H1 (cell line): ENCODE measurements around the gene ZBTB7B. TPM values are rescaled to one million over a fixed set of nuclear protein-coding genes. Genes with fewer than 3 reads are reported as not detected.

Experiments used
- CTCF ChIA-PET: fragments of 300-600 bp; sonication (Branson Sonifier 250); formaldehyde crosslinking; loops from one replicate; lab custom pipeline; 2021; ENCODE audit not compliant: partially characterized antibody; lab: Charles Lee
- POLR2A ChIA-PET: fragments of 300-600 bp; sonication (Branson Sonifier 250); formaldehyde crosslinking; loops from one replicate; lab custom pipeline; 2021; ENCODE audit warnings: inconsistent platforms; ENCODE audit not compliant: partially characterized antibody; lab: Charles Lee
- DNase-seq, 2 experiments: peaks; one replicate each; pipeline versions ENCODE4 v3.0.0 to v3.0.0-alpha.2; 2010 to 2022; ENCODE audit warnings: low spot score in 2 of 2, low read depth in 1 of 2, mixed read lengths in 1 of 2
- FAIRE-seq: peaks from 2 replicates; lab custom pipeline; 2011; peaks lifted over from hg19 to GRCh38; lab: Jason Lieb, UNC
- H2AFZ ChIP-seq: 2 replicates; pipeline ENCODE4 v1.8.1; 2012; ENCODE audit warnings: low read length, inconsistent platforms
- H2AK5ac ChIP-seq: 2 replicates; pipeline ENCODE4 v1.6.1; 2013; ENCODE audit warnings: low read depth, low read length
- H2BK120ac ChIP-seq: replicated peaks from 2 replicates; pipeline ENCODE3; 2013; ENCODE audit warnings: low read depth, low read length, inconsistent platforms
- H2BK12ac ChIP-seq: 2 replicates; pipeline ENCODE4 v1.6.1; 2013; ENCODE audit warnings: low read depth, low read length
- H2BK15ac ChIP-seq: 2 replicates; pipeline ENCODE4 v1.6.1; 2013; ENCODE audit warnings: low read length
- H2BK20ac ChIP-seq: 2 replicates; pipeline ENCODE4 v1.6.1; 2013; ENCODE audit warnings: low read length
- H2BK5ac ChIP-seq: 2 replicates; pipeline ENCODE4 v1.6.1; 2013; ENCODE audit warnings: low read depth, low read length
- H3K14ac ChIP-seq: 2 replicates; pipeline ENCODE4 v1.6.1; 2013; ENCODE audit warnings: inconsistent platforms; ENCODE audit not compliant: insufficient read length
- H3K18ac ChIP-seq: 2 replicates; pipeline ENCODE4 v1.6.1; 2013; ENCODE audit warnings: low read length; ENCODE audit errors: extremely low read depth
- H3K23ac ChIP-seq: 2 replicates; pipeline ENCODE4 v1.6.1; 2013; ENCODE audit warnings: inconsistent platforms; ENCODE audit not compliant: insufficient read length
- H3K23me2 ChIP-seq: 2 replicates; pipeline ENCODE4 v1.6.1; 2013; ENCODE audit warnings: low read depth, low read length
- H3K27ac ChIP-seq: 2 replicates; pipeline ENCODE4 v1.6.1; 2011; ENCODE audit warnings: low read depth, low read length, inconsistent platforms
- H3K27me3 ChIP-seq, 4 experiments: replicated peaks in 1 of 4; 1 replicate in 1 of 4; 2 replicates in 3 of 4; pipeline versions ENCODE4 v1.6.1 to v1.8.1; 2011 to 2013; ENCODE audit warnings: low read length in 3 of 4, mild to moderate bottlenecking in 3 of 4, inconsistent platforms in 2 of 4, mixed read lengths in 2 of 4, moderate library complexity in 1 of 4; ENCODE audit not compliant: control insufficient read depth in 3 of 4, insufficient read depth in 3 of 4; ENCODE audit errors: extremely low read depth in 1 of 4
- H3K36me3 ChIP-seq, 4 experiments: 2 replicates each; pipeline versions ENCODE4 v1.6.1 to v1.8.1; 2011 to 2013; ENCODE audit warnings: mild to moderate bottlenecking in 4 of 4, low read length in 3 of 4, moderate library complexity in 2 of 4, control low read depth in 1 of 4, inconsistent platforms in 1 of 4; ENCODE audit not compliant: insufficient read depth in 4 of 4, control insufficient read depth in 2 of 4
- H3K4ac ChIP-seq: replicated peaks from 2 replicates; pipeline ENCODE3; 2013; ENCODE audit warnings: low read length, low read depth, mixed read lengths, inconsistent platforms; ENCODE audit not compliant: insufficient read length
- H3K4me1 ChIP-seq, 4 experiments: replicated peaks in 1 of 4; 1 replicate in 1 of 4; 2 replicates in 3 of 4; pipeline versions ENCODE4 v1.6.1 to v1.8.1; 2011 to 2013; ENCODE audit warnings: low read length in 3 of 4, inconsistent platforms in 2 of 4, mixed read lengths in 1 of 4; ENCODE audit not compliant: insufficient read depth in 4 of 4, control insufficient read depth in 3 of 4
- H3K4me2 ChIP-seq, 2 experiments: 2 replicates each; pipeline versions ENCODE4 v1.6.1 to v1.8.1; 2011 to 2013; ENCODE audit warnings: low read depth in 2 of 2, low read length in 2 of 2, control low read depth in 1 of 2, inconsistent platforms in 1 of 2, mild to moderate bottlenecking in 1 of 2; ENCODE audit not compliant: insufficient read depth in 1 of 2
- H3K4me3 ChIP-seq, 4 experiments: fragments of 200-600, 300-600 bp in 1 of 4; sonication (generic), shearing (Covaris generic), sonication (Bioruptor Twin) in 1 of 4; 2 replicates each; pipeline versions ENCODE4 v1.5.1 to v1.8.1; 2011 to 2016; ENCODE audit warnings: low read length in 4 of 4, low read depth in 3 of 4, control low read depth in 2 of 4, inconsistent platforms in 2 of 4, mild to moderate bottlenecking in 2 of 4, mixed read lengths in 1 of 4, moderate library complexity in 1 of 4; ENCODE audit not compliant: insufficient read depth in 2 of 4; ENCODE audit errors: extremely low read depth in 1 of 4
- H3K56ac ChIP-seq: replicated peaks from 2 replicates; pipeline ENCODE3; 2013; ENCODE audit warnings: low read depth, mild to moderate bottlenecking, mixed read lengths, low read length, inconsistent platforms; ENCODE audit not compliant: insufficient read length
- H3K79me1 ChIP-seq: 2 replicates; pipeline ENCODE4 v1.6.1; 2013; ENCODE audit warnings: low read depth, low read length, control low read depth
- H3K79me2 ChIP-seq, 2 experiments: 2 replicates each; pipeline versions ENCODE4 v1.6.1 to v1.8.1; 2012 to 2013; ENCODE audit warnings: low read length in 2 of 2, mild to moderate bottlenecking in 2 of 2, inconsistent platforms in 1 of 2; ENCODE audit not compliant: insufficient read depth in 2 of 2, control insufficient read depth in 1 of 2
- H3K9ac ChIP-seq, 4 experiments: replicated peaks in 1 of 4; 1 replicate in 1 of 4; 2 replicates in 3 of 4; pipeline versions ENCODE4 v1.6.1 to v1.8.1; 2011 to 2013; ENCODE audit warnings: low read depth in 3 of 4, low read length in 3 of 4, control low read depth in 2 of 4, mild to moderate bottlenecking in 2 of 4, moderate library complexity in 2 of 4, inconsistent platforms in 1 of 4; ENCODE audit errors: extremely low read depth in 1 of 4
- H3K9me3 ChIP-seq, 2 experiments: 2 replicates each; pipeline versions ENCODE4 v1.6.1 to v1.8.1; 2012 to 2013; ENCODE audit warnings: mild to moderate bottlenecking in 2 of 2, moderate library complexity in 2 of 2, control low read depth in 1 of 2, inconsistent platforms in 1 of 2, low read depth in 1 of 2, low read length in 1 of 2, mixed read lengths in 1 of 2; ENCODE audit not compliant: insufficient read depth in 2 of 2
- H4K20me1 ChIP-seq, 2 experiments: replicated peaks in 1 of 2; 2 replicates each; pipeline versions ENCODE3 to v1.8.1; 2011 to 2013; ENCODE audit warnings: inconsistent platforms in 2 of 2, low read length in 2 of 2, mild to moderate bottlenecking in 1 of 2; ENCODE audit not compliant: insufficient read depth in 2 of 2, control insufficient read depth in 1 of 2
- H4K5ac ChIP-seq: 2 replicates; pipeline ENCODE4 v1.6.1; 2013; ENCODE audit warnings: low read length, low read depth, mixed read lengths, inconsistent platforms; ENCODE audit not compliant: insufficient read length
- H4K8ac ChIP-seq: 2 replicates; pipeline ENCODE4 v1.8.0; 2013; ENCODE audit warnings: mild to moderate bottlenecking, moderate library complexity, low read length, inconsistent platforms; ENCODE audit not compliant: insufficient read depth; ENCODE audit errors: extremely low read depth
- H4K91ac ChIP-seq: replicated peaks from 2 replicates; pipeline ENCODE3; 2013; ENCODE audit warnings: low read length, mixed read lengths, inconsistent platforms; ENCODE audit not compliant: insufficient read length
- ATF3 ChIP-seq: IDR thresholded peaks from 2 replicates; pipeline ENCODE4 v1.6.1; 2011; ENCODE audit warnings: low read depth, mild to moderate bottlenecking, low read length; ENCODE audit not compliant: insufficient read depth
- CREB1 ChIP-seq: IDR thresholded peaks from 2 replicates; pipeline ENCODE4 v1.6.1; 2012; ENCODE audit warnings: inconsistent platforms
- JUND ChIP-seq: IDR thresholded peaks from 2 replicates; pipeline ENCODE4 v1.6.1; 2011; ENCODE audit warnings: mild to moderate bottlenecking, improper control_type of control experiment, low read length
- MAFK ChIP-seq: IDR thresholded peaks from 2 replicates; pipeline ENCODE4 v1.6.1; 2012; ENCODE audit warnings: low read depth, mild to moderate bottlenecking, improper control_type of control experiment, low read length
- POLR2AphosphoS5 ChIP-seq: IDR thresholded peaks from 2 replicates; pipeline ENCODE4 v1.6.1; 2011; ENCODE audit warnings: low read depth, low read length
- SAP30 ChIP-seq: fragments of 300-600 bp; sonication (generic); IDR thresholded peaks from 2 replicates; pipeline ENCODE4 v1.7.1; 2012; ENCODE audit warnings: low read length, moderate library complexity, mild to moderate bottlenecking, inconsistent platforms; ENCODE audit not compliant: insufficient read depth, insufficient replicate concordance
- SP1 ChIP-seq: IDR thresholded peaks from 2 replicates; pipeline ENCODE4 v1.6.1; 2011; ENCODE audit warnings: low read depth, low read length
- TEAD4 ChIP-seq: IDR thresholded peaks from 2 replicates; pipeline ENCODE4 v1.6.1; 2012; ENCODE audit warnings: low read depth, low read length, inconsistent platforms, mixed read lengths
- WGBS, 2 experiments: shearing (Covaris generic) in 1 of 2; methylation state at CpG; one replicate each; pipeline versions ENCODE4 v1.1.6 to v1.1.7; 2013 to 2015; ENCODE audit warnings: low lambda C conversion rate in 2 of 2, mixed read lengths in 2 of 2, inconsistent platforms in 1 of 2, low coverage in 1 of 2, missing lambda C conversion rate in 1 of 2; ENCODE audit not compliant: insufficient replicate concordance in 2 of 2, insufficient coverage in 1 of 2, insufficient read length in 1 of 2; ENCODE audit errors: extremely low coverage in 1 of 2, missing lambda C conversion rate in 1 of 2; 5-methylcytosine and 5-hydroxymethylcytosine counted together
- polyA plus RNA-seq, 7 experiments: library from polyadenylated mRNA; depleted of rRNA in 3 of 7; stranded (reverse) in 5 of 7; unstranded in 2 of 7; fragments of >200 nt in 5 of 7; fragments of 200-250 nt in 2 of 7; gene quantifications; 1 replicate in 5 of 7; 2 replicates in 1 of 7; 4 replicates in 1 of 7; pipeline versions ENCODE4 v1.2.1 to v1.2.3, GENCODE V29; 2011 to 2013; ENCODE audit warnings: missing spikeins in 2 of 7, mixed read lengths in 2 of 7
- total RNA-seq: library from RNA; stranded (reverse); fragmentation: NEBNext Ultra II Directional; extraction: Animal tissue kit (Norgen Biotek cat#: 25700); gene quantifications from 2 replicates; pipeline ENCODE4 v1.2.1, GENCODE V29; 2021

Gene ZBTB7B
- total and polyA plus RNA-seq, 2 of the 8 experiments (the other 6 are each of a cell fraction or from before 2014, with no cell fraction given), result 24.5 to 36.9 TPM

GRCh38 chr1:154994269-154994587 lies 8.4 kb upstream of the ZBTB7B start:
- FAIRE-seq, result no peak
- no peak overlapping the region for H3K18ac ChIP-seq
- H2AFZ ChIP-seq, result no peak overlapping the region
- 92% methylated on average over 1 of the region's 1 CpG; no CpG with 5 or more reads in 1 of the 2 experiments for WGBS, 2 experiments
- POLR2A ChIA-PET, result interaction anchor here (1.3 to 42.8 kb wide), 11 partner anchors 14 to 82 kb away, joined by 3 to 702 read pairs (median 9); partner anchors contain the start of genes CKS1B, EFNA4, FLAD1 and PBXIP1
- H2BK5ac ChIP-seq, result no peak overlapping the region
- no peaks in the 10 kb centered on the region for H3K27me3 ChIP-seq
- no peak overlapping the region for H3K27ac ChIP-seq
- H4K8ac ChIP-seq, result no peak overlapping the region
- no peak overlapping the region for H4K5ac ChIP-seq
- H3K36me3 ChIP-seq, result peaks cover 2 to 20% (median 14%) of the 10 kb centered on the region in 4 experiments; a peak in 7 of 8 replicates
- H2BK15ac ChIP-seq, result no peak overlapping the region
- CTCF ChIA-PET, result interaction anchor here (0.8 to 14.0 kb wide), 16 partner anchors 10 to 122 kb away, joined by 3 to 334 read pairs (median 8); partner anchors contain the start of genes ADAM15, CKS1B, EFNA4 and FLAD1
- no peak overlapping the region for H3K56ac ChIP-seq
- no peaks in the 10 kb centered on the region for H3K9me3 ChIP-seq
- no peak overlapping the region for H4K91ac ChIP-seq
- DNase-seq, result no peak
- H3K79me2 ChIP-seq, result peaks cover 0 to 3% of the 10 kb centered on the region in 2 experiments; a peak in 1 of 4 replicates
- H3K4me1 ChIP-seq, result peaks cover 0 to 7% (median 4%) of the 10 kb centered on the region in 4 experiments; a peak in 3 of 7 replicates
- no peak overlapping the region for H3K23ac ChIP-seq
- H3K14ac ChIP-seq, result no peak overlapping the region
- no peaks in the 10 kb centered on the region; the same call in 1 of the 2 replicates for H3K23me2 ChIP-seq
- H3K4me3 ChIP-seq, result no peak overlapping the region
- no peak overlapping the region for H3K4ac ChIP-seq
- 0 out of 7 replicates have a peak overlapping the region, but pooled peaks of 1 of the 4 experiments have one; percentile 12 for H3K9ac ChIP-seq
- H3K79me1 ChIP-seq, result no peaks in the 10 kb centered on the region
- peaks cover 0 to 5% of the 10 kb centered on the region in 2 experiments for H4K20me1 ChIP-seq
- TF ChIP-seq SP1 (no peak), TEAD4 (no peak), SAP30 (no peak), ATF3 (no peak), POLR2AphosphoS5 (no peak), JUND (no peak), MAFK (no peak), CREB1 (no peak)
- H3K4me2 ChIP-seq, result no peak overlapping the region
- H2AK5ac ChIP-seq, result no peak overlapping the region
- H2BK20ac ChIP-seq, result no peak overlapping the region
- 0 out of 2 replicates have a peak overlapping the region, but pooled peaks have one; percentile 17 for H2BK12ac ChIP-seq
- H2BK120ac ChIP-seq, result no peak overlapping the region
